Endothelial cell of hepatic sinusoid (primary cell): ENCODE data around the gene COP1.
"Not testable (repeated sequence)": the region's sequence is repeated elsewhere in the genome, so short reads cannot be mapped to it uniquely, and the experiment has no call there.

ENCODE experiments used
- in situ Hi-C: cut with HindIII; loops from 2 replicates; pipeline ENCODE4 v1.10.0; 2017; ENCODE audit warnings: low sequenced_read_pairs

Gene COP1

DNA sequence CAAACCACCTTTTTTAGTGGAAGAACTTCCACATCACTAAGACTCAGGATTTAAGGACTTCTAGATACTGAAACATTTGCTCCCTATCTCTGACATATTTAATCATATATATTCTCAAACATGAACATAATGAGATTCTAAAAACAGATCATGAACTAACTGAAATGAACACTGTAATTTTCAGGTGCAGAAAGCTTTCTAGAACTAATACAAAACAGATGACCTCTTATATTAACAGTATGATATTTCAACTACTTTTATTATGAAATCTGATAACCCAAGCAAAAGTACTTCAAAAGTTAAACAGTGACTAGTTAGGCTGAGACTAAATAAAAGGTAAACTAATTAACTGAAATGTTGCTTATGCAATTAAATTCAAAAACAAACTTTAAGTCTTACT lies 157.5 kb downstream of the COP1 start:
- in situ Hi-C loops: no loop called here

DNA sequence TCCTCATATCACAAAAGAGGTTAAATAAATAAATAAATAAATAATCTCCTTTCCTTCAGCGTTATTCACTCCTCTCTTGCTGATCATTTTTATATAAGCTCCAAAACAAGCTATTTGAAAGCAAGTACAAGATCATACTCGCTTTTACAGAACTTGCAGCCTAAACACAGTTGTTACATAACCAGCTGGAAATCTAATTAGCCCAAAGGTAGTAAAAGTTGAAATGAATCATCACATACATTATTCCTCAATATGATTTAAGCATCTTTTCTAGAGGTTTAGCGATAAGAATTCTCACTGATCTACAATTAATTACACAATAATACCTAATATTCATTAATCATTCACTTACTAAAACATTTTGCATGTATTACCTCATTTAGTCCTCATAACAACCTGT lies 160.2 kb downstream of the COP1 start:
- in situ Hi-C loops: no loop called here

DNA sequence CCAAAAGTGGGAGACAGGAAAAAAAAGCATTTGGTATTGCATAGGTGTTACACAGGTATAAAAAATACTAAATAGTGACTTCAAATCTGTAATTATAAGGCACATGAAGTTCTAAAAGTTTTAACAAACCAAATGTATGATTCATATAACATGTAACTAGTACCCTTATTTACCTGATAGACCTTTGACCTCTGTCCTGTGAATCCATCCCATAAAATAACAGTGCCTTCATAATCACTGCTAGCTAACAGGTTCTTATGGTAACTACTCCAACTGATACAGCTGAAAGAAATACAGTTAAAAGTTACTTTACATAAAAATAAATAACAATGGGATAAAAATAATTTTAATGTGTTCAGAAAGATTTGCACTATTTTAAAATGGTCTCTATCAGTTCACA lies 163.5 kb downstream of the COP1 start:
- in situ Hi-C loops: no loop called here

DNA sequence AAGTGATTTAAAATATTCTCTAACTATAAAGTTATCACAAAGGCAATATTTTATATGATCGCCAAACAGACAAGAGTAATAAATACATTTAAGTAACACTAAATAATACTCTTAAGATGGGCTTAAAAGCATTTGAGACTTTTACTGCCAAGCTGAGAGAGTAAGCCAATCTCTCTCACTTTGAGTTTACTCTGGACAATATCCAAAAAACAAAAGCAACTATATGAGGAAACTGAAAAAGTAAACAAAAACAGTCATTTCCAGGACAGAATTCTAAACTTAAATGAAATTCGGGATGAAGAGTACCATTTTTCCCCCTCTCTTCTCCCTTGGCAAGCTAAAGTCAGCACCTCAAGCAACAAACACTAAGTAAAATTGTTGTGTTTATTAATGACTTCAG lies 173.2 kb downstream of the COP1 start:
- in situ Hi-C loops: no loop called here

DNA sequence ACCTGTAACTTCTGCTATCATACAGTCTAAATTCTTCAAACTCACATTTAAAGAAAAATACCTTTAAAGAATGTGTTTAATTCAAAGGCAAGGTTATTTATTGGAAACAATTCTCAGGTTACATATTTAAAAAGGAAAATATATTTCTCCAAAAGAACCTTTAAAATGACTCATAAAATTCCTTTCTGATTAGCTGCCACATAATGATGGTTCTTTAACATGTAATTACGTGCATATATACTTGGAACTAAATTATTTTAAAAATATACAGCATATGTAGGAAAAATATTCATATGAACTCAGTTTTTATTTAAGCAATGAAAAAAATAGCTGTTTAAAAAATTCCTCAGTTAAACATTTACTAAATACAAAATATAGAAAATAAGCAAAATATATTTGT lies 173.6 kb downstream of the COP1 start:
- in situ Hi-C loops: no loop called here

DNA sequence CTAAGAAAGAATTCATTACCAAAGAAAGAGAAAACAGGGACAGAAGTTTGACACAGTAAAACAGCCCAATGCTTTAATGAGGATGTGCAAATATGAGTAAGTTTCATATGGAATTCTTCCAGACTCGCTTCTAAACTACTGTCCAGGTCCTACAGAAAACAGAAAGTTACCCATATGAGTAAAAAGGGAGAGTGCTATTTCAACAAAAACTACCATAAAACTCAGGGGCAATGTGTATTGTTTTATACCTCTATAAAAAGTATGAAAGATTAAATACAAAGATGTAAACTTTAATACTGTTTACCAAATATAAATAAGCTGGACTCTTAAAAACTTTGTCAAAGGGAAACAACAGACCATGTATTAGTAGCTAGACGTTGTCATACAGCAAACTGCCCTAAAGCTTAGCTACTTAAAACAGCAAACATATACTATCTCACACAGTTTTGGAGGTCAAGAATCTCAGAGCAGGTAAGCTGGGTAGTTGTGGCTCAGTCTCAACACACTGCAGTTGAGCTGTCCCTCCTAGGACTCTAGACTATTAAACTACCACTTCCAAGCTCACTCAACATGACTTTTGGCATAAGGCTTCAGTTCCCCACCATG lies 174.9 kb downstream of the COP1 start:
- in situ Hi-C loops: no loop called here

DNA sequence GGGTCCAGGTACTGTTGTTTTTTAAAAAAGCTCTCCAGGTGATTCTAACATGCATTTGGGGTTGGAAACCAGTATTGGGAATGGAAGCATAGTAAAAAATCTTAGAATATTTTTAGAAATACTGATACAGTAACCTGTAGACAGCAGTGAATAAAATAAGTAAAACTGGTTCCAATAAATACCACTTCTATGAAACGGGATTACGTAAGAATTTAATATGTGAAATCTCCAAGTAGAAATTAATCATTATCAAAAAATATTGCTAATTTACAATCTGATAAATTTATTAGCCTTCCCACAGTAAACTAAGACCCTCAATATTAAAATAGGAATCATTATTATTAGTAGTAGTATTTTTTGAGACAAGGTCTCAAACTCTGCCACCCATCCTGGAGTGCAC lies 177.5 kb downstream of the COP1 start:
- in situ Hi-C loops: no loop called here

DNA sequence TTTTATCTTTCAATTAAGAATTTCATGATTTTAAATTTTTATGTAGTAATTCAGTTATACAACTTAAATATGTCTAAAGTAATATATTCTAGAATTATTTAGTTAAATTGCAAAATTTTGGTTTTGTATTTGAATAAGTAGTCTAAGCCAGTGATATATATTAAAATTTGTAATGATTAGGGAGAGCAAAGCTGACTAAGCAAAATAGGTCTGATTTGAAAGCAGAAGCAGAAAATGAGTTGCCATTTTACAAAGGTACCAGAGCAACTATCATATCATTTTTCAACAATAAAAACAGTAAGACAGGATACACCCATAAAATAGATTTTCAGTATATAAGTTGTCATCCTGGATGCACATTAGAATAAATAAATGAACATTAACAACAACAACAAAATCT lies 177.9 kb downstream of the COP1 start:
- in situ Hi-C loops: no loop called here

DNA sequence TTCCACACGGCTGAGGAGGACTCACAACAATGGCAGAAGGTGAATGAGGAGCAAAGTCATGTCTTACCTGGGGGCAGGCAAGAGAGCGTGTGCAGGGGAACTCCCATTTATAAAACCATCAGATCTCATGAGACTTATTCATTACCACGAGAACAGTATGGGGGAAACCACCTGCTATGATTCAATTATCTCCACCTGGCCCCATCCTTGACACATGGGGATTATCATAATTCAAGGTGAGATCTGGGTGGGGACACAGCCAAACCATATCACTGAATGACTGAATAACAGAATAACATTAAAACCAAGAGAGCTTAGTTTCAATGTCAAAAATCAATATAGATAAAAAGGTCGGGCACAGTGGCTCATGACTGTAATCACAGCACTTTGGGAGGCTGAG lies 179.2 kb downstream of the COP1 start:
- in situ Hi-C loops: not testable (repeated sequence)

DNA sequence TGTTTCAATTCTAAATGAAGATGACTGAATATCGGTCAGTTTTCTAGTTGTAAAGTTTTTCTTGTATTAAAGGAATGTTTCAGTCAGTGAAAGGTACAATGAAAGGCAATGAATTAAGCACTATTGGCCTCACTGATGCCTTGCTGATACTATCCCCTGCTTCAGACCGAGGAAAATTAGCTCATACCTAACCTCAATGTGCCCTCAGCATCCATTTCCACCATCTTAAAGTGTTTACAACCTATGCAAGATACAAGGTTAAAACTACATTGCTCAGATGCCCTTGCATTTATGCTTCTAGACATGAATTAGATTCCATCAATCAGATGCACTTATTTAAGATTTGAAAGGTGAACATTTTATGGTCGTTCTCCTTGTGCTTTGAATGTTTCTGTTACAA lies 184.5 kb downstream of the COP1 start:
- in situ Hi-C loops: no loop called here

DNA sequence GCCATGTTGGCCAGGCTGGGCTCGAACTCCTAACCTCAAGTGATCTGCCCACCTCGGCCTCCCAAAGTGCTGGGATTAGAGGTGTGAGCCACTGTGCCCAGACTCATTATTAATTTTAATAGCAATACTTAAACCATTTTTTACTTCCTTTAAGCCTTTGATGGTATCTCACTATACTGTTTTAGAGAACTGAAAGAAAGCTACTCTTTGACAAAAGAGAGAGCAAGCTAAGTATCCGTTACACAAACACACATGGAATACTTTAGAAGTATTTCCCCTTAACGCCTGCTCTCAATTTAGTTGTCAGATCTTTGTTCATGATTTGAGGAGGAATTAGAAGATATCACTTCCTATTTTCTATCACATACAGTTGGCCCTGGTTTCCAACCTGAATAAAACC lies 189.4 kb downstream of the COP1 start:
- in situ Hi-C loops: no loop called here

DNA sequence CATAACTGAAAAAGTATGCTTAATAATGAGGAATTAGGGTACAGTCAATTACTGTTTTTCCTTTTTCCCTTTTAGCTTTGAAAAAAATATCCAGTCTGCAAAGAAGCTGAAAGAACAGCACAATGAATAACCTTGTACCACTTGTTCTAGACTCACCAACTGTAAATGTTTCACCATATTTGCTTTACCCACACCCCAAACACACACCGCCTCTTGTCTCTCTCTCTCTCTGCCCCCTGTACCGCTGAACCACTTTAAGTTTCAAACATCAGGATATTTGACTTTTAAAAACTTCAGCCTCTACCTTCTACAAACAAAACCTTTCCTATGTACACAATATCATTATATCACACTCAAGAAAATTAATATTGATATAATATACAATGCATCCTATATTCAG lies 197.1 kb downstream of the COP1 start:
- in situ Hi-C loops: no loop called here

DNA sequence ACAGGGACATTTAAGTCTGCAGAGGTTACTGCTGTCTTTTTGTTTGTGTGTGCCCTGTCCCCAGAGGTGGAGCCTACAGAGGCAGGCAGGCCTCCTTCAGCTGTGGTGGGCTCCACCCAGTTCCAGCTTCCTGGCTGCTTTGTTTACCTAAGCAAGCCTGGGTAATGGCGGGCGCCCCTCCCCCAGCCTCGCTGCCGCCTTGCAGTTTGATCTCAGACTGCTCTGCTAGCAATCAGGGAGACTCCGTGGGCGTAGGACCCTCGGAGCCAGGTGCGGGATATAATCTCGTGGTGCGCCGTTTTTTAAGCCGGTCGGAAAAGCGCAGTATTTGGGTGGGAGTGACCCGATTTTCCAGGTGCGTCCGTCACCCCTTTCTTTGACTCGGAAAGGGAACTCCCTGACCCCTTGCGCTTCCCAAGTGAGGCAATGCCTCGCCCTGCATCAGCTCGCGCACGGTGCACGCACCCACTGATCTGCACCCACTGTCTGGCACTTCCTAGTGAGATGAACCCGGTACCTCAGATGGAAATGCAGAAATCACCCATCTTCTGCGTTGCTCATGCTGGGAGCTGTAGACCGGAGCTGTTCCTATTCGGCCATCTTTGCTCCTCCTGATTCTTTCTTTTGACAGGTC lies 199.2 kb downstream of the COP1 start:
- in situ Hi-C loops: not testable (repeated sequence)

DNA sequence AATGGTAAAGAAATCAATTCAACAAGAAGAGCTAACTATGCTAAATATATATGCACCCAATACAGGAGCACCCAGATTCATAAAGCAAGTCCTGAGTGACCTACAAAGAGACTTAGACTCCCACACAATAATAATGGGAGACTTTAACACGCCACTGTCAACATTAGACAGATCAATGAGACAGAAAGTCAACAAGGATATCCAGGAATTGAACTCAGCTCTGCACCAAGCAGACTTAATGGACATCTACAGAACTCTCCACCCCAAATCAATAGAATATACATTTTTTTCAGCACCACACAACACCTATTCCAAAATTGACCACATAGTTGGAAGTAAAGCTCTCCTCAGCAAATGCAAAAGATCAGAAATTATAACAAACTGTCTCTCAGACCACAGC lies 212.4 kb downstream of the COP1 start:
- in situ Hi-C loops: not testable (repeated sequence)

DNA sequence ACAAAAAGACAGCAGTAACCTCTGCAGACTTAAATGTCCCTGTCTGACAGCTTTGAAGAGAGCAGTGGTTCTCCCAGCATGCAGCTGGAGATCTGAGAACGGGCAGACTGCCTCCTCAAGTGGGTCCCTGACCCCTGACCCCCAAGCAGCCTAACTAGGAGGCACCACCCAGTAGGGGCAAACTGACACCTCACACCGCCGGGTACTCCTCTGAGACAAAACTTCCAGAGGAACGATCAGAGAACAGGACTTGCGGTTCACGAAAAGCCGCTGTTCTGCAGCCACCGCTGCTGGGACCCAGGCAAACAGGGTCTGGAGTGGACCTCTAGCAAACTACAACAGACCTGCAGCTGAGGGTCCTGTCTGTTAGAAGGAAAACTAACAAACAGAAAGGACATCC lies 214.3 kb downstream of the COP1 start:
- in situ Hi-C loops: not testable (repeated sequence)

DNA sequence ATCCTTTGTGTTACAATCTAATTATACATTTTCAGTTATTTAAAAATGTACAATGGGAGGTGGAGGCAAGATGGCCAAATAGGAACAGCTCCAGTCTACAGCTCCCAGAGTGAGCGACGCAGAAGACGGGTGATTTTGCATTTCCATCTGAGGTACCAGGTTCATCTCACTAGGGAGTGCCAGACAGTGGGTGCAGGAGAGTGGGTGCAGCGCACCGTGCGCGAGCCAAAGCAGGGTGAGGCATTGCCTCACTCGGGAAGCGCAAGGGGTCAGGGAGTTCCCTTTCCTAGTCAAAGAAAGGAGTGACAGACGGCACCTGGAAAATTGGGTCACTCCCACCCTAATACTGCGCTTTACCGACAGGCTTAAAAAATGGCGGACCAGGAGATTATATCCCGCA lies 214.9 kb downstream of the COP1 start:
- in situ Hi-C loops: not testable (repeated sequence)

DNA sequence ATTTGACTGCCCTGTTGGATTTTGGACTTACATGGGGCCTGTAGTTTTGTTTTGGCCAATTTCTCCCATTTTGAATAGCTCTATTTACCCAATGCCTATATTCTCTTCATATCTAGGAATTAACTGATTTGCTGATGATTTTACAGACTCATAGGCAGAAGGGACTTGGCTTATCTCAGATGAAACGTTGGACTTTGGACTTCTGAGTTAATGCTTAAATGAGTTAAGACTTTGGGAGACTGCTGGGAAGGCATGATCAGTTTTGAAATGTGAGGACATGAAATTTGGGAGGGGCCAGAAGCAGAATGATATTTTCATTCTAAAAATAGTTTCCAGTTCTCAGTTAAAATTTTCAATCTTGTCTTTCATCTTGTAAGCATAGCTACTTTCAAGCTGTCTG lies 222.3 kb downstream of the COP1 start:
- in situ Hi-C loops: no loop called here

DNA sequence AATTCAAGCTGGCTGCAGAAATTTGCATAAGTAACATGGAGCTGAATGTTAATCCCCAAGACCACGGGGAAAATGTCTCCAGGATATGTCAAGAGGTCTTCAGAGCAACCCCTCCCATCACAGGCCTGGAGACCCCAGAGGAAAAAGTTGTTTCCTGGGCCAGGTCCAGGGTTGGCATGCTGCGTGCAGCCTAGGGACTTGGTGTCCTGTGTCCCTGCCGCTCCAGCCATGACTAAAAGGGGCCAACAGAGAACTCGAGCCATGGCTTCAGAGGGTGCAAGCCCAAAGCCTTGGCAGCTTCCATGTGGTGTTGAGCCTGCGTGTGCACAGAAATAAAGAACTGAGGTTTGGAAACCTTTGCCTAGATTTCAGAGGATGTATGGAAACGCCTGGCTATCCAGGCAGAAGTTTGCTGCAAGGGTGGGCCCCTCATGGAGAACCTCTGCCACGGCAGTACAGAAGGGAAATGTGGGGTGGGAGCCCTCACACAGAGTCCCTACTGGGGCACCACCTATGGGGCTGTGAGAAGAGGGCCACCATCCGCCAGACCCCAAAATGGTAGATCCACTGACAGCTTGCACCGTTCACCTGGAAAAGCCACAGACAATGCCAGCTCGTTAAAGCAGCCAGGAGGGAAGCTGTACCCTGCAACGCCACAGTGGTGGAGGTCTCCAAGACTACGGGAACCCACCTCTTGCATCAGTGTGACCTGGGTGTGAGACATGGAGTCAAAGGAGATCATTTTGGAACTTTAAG lies 222.9 kb downstream of the COP1 start:
- in situ Hi-C loops: no loop called here

DNA sequence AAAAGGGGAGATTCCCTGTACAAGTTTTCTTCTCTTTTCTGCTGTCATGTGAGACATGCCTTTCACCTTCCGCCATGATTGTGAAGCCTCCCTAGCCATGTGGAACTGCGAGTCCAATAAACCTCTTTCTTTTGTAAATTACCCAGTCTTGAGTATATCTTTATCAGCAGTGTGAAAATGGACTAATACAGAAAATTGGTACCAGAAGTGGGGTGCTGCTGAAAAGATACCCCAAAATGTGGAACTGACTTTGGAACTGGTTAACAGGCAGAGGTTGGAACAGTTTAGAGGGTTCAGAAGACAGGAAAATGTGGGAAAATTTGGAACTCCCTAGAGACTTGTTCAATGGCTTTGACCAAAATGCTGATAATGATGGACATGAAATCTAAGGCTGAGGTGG lies 223.7 kb downstream of the COP1 start:
- in situ Hi-C loops: not testable (repeated sequence)

DNA sequence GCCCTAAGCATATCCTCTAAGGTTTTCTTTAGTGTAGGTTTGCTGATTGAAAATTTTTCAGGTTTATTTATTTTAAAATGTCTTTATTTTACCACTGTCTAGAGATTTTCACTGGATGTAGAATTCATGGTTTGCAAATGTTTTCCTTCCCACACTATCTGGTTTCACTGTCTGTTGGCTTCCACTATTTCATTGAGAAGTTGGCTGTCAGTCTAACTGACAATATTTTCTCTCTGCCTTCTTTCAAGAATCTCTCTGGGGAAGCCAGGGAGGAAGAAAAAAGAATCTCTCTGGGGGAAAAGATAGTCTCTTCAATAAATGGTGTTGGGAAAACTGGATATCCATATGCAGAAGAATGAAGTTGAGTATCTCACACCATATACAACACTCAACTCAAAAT lies 226.0 kb downstream of the COP1 start:
- in situ Hi-C loops: no loop called here

DNA sequence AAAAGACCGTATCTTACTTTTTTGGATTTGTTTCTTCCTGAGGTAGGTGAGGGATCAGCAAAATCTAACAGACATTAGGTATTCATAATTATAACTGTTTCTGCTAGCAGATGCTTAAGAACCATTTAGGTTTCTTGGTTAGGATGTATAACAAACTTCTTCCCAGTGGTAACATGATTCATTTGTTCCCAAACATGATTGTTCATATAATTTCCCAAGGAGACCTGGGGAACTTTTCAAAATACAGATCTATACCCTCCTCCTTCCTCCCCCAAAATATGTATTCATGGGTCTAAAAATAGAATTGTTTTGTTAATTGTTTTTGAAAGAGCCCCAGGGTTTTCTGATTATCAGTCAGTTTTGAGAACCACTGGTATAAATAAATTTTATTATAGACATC lies 228.2 kb downstream of the COP1 start:
- in situ Hi-C loops: loop anchor here (5.0 kb wide), 2 partner anchors 37 to 72 kb away; no protein-coding TSS in a partner anchor

DNA sequence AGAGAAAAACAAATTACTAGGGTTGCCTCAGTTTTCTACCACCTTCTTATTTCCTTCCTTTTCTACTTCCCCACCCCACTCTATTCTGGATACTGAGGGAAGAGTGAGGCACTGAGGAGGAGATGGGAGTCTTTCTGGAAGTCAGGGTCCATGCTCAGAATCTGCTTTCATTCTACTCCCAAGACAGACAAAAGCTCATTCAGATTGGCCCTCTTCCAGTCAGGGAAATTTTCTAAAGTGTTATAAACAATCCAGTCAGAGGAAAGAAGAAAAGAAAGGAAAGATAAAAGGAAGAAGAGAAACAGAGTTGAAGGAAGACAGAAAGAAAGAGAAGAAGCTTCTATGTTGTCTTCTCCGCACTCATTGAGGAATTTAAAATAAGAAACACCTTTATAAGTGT lies 228.6 kb downstream of the COP1 start:
- in situ Hi-C loops: loop anchor here (5.0 kb wide), 2 partner anchors 36 to 71 kb away; no protein-coding TSS in a partner anchor
